Skin of body (tissue), 3 donors: ENCODE measurements around the gene SMO. TPM values are rescaled to one million over a fixed set of nuclear protein-coding genes. Genes with fewer than 3 reads are reported as not detected.
"Not testable (repeated sequence)": the region's sequence is repeated elsewhere in the genome, so short reads cannot be mapped to it uniquely, and the experiment has no call there.

Experiments
- DNase-seq: peaks from one replicate; lab custom pipeline; 2025; lab: John Stamatoyannopoulos, UW
- small RNA-seq: library from RNA; depleted of rRNA; stranded (forward); fragments of <200 nt; gene quantifications from one replicate; pipeline ENCODE3, GENCODE V24; 2014; ENCODE audit warnings: low replicate concordance
- total RNA-seq: library from RNA; depleted of rRNA; stranded (reverse); fragments of >200 nt; gene quantifications from one replicate; pipeline ENCODE4 v1.2.3, GENCODE V29; 2014

SMO gene
- total RNA-seq, 1 donor from 2014 or later = 28.8 TPM

GRCh38 chr7:129231666-129232065 lies 43.2 kb downstream of the SMO start:
- DNase-seq = no peak

DNA sequence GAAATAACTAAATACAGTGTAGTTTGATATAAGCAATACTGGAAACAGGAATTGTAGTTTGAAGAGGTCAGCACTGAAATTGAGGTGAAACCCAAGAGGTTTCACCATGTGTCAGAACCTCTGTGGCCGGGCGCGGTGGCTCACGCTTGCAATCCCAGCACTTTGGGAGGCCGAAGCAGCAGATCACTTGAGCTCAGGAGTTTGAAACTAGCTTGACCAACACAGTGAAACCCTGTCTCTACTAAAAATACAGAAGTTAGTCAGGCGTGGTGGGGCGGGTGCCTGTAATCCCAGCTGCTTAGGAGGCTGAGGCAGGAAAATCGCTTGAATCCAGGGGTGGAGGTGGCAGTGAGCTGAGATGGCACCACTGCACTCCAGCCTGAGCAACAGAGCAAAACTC lies 50.1 kb downstream of the SMO start:
- no peak for DNase-seq

GRCh38 chr7:129240119-129240820 lies 51.8 kb downstream of the SMO start:
- DNase-seq = no peak

GRCh38 chr7:129244220-129244619 lies 55.8 kb downstream of the SMO start:
- no peak for DNase-seq

- no peak for DNase-seq
These were observed 57.1 kb downstream of the SMO start for GRCh38 chr7:129245533-129245932.

GRCh38 chr7:129247087-129247486 lies 58.7 kb downstream of the SMO start:
- no peak for DNase-seq

- no peak for DNase-seq
These were observed 63.7 kb downstream of the SMO start for GRCh38 chr7:129252128-129252527.

- not testable (repeated sequence) for DNase-seq
These were observed 64.2 kb downstream of the SMO start for GRCh38 chr7:129252603-129253002.

DNA sequence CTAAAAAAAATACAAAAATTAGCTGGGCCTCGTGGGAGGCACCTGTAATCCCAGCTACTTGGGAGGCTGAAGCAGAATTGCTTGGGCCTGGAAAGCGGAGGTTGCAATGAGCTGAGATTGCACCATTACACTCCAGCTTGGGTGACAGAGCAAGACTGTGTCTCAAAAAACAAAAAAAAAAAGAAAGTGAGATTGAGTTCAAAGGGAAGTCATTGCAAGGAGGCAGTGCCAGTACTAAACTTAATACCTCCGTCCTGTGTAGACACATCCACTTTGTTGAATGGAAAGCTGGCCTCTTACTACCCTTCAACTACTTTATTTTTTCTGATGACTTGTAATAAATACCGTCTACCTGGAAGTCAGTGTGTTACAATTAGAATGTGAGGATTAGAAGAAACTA lies 67.4 kb downstream of the SMO start:
- DNase-seq = no peak

DNA sequence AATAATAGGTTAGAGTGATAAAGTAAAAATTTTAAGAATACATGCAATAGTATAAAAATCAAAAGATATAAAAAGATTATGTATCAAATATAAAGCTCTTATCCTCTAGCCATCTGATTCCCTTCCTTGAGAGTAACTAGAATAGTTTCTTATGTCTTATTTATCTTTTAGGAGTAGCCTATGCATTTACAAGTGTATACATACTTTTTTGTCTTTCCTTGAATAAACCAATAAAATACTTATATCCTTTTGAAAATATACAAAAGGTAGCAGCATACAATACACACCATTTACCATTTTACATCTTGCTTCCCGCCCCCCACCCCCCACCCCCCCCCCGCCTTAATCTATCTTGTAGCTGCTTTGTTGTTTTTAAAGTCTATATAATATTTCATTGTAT lies 67.8 kb downstream of the SMO start:
- DNase-seq = no peak

- DNase-seq = no peak
These were observed 68.7 kb downstream of the SMO start for GRCh38 chr7:129257168-129257567.

- no peak for DNase-seq
These were observed 70.4 kb downstream of the SMO start for GRCh38 chr7:129258649-129259389.

- DNase-seq = no peak
These were observed 73.9 kb downstream of the SMO start for GRCh38 chr7:129262324-129262723.

Small RNAs within 50 kb of the gene (small RNA-seq; reads per million reads assigned to genes)
- gene RNY1P11 = not detected

Other genes with a start within 250 kb of the SMO start
- gene TNPO3, start 133.5 kb upstream of the SMO start, total RNA-seq = 33.3 TPM
- gene TSPAN33, start 43.9 kb upstream of the SMO start, total RNA-seq = 6.2 TPM
- gene AHCYL2, start 36.4 kb downstream of the SMO start, total RNA-seq = 19.4 TPM
- gene STRIP2, start 245.8 kb downstream of the SMO start, total RNA-seq = 1.9 TPM